ENCODE results near the gene ARMH1.

DNA sequence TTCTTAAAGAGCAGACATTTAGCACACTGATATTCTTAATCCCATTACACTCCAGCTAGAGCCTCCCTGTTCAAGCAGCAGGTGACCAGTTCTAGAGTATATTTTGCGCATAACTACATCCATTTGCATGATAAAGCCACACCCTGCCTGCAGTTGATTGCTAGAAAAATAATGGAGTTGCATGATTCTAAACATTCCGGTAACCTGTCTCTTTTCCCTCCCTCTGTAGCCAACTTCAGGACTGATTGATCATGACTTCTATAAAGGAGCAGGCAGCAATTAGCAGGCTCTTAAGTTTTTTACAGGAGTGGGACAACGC, 14.9 kb downstream of the ARMH1 start:
- TF ChIP-seq, protein P1, sequence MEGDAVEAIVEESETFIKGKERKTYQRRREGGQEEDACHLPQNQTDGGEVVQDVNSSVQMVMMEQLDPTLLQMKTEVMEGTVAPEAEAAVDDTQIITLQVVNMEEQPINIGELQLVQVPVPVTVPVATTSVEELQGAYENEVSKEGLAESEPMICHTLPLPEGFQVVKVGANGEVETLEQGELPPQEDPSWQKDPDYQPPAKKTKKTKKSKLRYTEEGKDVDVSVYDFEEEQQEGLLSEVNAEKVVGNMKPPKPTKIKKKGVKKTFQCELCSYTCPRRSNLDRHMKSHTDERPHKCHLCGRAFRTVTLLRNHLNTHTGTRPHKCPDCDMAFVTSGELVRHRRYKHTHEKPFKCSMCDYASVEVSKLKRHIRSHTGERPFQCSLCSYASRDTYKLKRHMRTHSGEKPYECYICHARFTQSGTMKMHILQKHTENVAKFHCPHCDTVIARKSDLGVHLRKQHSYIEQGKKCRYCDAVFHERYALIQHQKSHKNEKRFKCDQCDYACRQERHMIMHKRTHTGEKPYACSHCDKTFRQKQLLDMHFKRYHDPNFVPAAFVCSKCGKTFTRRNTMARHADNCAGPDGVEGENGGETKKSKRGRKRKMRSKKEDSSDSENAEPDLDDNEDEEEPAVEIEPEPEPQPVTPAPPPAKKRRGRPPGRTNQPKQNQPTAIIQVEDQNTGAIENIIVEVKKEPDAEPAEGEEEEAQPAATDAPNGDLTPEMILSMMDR (IDR thresholded peaks at IDR 0.05; ENCODE audit: low read depth, low read length, poor library complexity, severe bottlenecking) = no peak
- TF ChIP-seq EZH2phosphoT487 (IDR thresholded peaks at IDR 0.05; ENCODE audit: borderline replicate concordance, low read length) = no peak

All from DOHH2 (cell line).